NCI-H2107 treated with DMSO at 0.1 percent for 48 hours (cell line): ENCODE measurements around the gene APMAP.
A peak's percentile ranks its signal among the peaks of the same experiment; 100 is the strongest.

Experiments
- DNase-seq: peaks from one replicate; lab custom pipeline; 2025; ENCODE audit not compliant: unreplicated experiment; lab: John Stamatoyannopoulos, UW

APMAP gene

GRCh38 chr20:24969186-24970029, 23.1 kb downstream of the APMAP start:
- DNase-seq = no peak

- DNase-seq = no peak
Measured at GRCh38 chr20:24968278-24968800, 24.2 kb downstream of the APMAP start.

- no peak for DNase-seq
Measured at GRCh38 chr20:24966317-24967012, 26.1 kb downstream of the APMAP start.

GRCh38 chr20:24965065-24965919, 27.3 kb downstream of the APMAP start:
- DNase-seq = no peak

DNA sequence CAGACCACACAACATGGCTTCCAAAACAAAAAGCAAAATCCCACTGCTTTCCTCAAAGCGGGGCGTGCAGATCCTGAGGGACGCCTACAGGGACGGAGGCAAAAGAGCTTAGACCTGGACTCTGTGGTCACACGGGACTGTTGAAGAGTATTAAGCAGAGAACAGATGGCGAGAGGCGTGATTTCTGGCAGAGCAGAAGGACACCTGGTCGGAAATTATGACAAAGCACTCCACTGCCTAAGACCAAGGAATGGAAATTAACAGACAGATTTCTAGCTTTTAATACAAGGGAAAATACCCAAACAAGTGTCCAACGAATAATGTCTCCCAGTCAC, 28.1 kb downstream of the APMAP start:
- DNase-seq = no peak

DNA sequence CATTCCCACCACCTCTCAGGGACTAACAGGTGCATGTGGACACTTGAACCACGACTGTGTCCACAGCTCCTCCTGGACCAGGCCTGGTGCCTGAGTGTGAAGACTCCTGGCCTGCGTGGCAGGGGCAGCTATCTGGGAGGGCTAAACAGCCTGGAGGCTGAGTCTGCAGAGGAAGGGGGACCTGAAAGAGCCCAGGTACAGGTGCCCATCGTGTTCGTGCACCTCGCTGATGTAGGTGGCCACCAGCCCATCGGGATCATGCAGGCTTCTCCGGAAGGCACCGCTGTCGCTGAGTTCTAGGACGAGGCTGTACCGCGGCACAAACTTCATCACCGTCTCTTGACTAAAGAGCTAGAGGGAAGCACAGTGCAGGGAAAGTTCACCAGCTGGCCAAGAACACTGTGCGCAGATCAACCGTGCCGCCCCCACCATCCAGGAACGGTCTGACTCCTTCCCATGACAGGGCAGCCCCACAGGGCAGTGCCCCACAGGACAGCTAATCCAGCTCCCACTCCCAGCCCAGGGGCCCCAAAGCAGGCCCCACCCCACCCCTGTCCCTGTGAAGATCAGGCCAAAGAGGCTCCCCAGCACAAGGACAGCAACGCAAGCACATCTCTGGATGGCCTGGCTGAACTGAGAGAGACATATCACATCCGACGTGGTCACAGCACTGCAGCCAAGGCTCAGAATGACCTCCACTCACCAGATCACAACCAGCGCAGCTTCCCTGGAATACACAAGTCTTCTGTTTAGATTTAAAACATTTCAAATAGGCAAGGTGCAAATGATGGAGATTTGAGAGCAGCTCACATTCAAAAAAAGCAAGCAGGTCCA, 28.7 kb downstream of the APMAP start:
- no peak for DNase-seq

DNA sequence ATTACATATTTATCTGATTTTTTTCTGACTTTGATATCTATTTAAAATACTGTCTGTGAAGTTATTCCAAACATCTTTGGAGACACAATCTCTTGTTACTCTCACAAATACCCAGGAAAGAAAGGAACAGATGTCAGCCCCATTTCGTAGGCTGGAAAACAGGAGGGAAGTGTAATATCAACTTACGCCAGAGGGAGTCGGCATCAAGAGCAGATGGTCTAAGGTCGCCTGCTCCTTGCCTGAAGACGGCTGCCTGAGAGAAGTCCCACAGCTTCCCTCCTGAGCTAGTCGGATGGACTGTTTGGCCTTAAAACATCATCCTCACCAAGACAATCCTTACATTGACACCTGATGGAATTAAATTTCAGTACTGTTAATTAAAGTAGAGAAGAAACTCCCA, 30.0 kb downstream of the APMAP start:
- no peak for DNase-seq

- DNase-seq = no peak
Measured at GRCh38 chr20:24962182-24962492, 30.4 kb downstream of the APMAP start.

DNA sequence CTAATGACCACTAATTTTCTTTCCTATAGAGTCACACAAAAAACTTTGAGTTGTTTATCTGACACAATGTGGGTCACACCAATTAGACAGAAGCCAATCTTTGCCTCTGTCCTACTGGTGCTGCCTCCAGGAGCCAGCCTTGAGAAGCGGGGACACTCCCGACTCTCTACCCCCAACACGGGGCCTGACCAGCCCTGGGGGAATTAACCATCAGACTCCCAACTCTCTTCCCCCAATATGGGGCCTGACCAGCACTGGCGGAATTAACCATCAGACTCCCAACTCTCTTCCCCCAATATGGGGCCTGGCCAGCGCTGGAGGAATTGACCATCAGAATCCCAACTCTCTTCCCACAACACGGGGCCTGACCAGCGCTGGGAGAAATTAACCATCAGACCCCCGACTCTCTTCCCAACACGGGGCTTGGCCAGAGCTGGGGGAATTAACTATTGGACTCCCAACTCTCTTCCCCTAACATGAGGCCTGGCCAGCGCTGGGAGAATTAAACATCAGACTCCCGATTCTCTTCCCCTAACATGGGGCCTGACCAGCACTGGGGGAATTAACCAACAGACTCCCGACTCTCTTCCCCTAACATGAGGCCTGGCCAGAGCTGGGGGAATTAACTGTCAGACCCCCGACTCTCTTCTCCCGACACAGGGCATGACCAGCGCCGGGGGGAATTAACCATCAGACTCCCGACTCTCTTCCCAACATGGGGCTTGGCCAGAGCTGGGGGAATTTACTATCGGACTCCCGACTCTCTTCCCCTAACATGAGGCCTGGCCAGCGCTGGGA, 31.0 kb downstream of the APMAP start:
- no peak for DNase-seq

DNA sequence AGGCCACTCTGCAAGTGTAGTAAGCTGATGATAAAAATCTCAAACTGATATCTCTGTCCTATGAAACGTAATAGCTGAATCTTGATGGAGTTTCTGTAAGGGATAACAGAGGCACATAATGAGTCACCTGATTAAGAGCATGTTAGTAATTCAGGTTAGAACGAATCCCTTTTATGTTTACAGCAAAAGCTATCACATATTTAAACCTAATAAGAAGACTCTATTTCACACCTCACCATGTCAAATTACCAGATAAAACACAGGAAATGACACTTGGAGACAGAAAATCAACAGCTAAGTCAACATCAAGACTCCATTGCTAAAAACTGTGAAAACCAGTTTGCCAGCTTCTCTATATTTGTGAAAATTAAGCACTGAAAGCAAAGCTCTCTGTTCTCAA, 31.7 kb downstream of the APMAP start:
- DNase-seq = no peak

GRCh38 chr20:24960302-24960801, 32.2 kb downstream of the APMAP start:
- no peak for DNase-seq

DNA sequence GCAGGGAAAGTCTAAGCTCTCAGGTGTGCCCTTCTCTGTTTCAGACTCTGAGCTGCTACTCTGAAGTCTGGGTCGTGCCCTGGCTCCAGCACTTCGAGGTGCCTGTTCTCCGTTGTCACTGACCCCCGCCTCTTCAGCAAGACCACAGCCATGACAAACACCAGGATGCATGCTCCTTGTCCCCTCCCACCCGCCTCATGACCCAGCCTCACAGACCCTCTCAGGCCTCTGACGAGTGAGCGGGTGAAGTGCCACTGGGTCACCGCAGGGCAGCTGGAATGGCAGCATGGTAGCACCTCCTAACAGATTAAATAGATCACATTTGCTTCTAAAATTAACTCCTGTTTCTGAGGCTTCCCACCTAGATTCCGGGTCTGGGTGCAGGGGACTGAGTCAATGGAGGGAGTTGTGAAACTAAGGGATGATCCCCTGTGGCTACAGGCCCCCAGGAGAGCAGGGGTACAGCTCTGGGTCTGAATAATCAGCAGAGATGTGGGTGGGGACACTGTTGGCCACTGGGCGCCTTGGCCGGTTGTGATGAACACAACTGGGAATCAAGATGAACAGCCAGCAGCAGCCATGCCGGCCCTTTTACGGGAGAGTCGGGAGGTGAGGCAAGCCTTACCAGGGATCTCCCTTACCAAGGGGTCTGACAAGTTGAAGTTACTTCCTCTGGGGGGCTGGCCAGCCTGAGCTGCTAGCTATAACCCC, 32.8 kb downstream of the APMAP start:
- no peak for DNase-seq

- DNase-seq = no peak
Measured at GRCh38 chr20:24958506-24959385, 33.8 kb downstream of the APMAP start.

DNA sequence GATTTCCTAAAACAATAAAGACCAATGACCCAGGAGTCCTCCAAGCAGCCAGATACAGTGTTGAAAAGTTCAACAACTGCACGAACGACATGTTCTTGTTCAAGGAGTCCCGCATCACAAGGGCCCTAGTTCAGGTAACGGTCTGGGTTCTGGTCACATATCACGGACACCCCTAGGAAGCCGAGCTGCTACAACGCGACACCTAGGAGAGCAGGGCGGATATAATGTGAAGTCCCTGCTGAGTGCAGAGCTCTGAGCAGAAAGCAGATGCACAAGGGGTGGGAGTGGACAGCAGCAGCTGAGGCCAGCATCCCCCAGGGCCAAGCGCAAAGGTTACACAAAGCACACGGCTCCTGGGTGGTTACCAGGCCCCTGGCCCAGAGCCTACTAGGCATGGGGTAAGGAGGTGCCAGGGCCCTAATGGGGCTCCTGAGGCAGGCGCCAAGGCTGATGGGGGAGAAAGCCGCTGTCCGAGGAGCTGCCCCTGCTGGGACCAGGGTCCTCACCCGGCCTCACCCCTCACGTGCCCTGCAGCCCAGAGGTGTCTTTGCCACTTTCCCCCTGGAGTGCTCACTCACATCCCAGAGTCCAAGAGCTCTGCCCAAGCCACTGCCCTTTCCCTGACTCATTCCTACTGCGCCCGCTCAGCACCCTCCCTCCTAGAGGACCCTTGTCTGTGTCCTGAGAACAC, 35.1 kb downstream of the APMAP start:
- DNase-seq = no peak

GRCh38 chr20:24956001-24956841, 36.3 kb downstream of the APMAP start:
- DNase-seq = no peak

GRCh38 chr20:24955045-24955444, 37.5 kb downstream of the APMAP start:
- peak; percentile 28 for DNase-seq

DNA sequence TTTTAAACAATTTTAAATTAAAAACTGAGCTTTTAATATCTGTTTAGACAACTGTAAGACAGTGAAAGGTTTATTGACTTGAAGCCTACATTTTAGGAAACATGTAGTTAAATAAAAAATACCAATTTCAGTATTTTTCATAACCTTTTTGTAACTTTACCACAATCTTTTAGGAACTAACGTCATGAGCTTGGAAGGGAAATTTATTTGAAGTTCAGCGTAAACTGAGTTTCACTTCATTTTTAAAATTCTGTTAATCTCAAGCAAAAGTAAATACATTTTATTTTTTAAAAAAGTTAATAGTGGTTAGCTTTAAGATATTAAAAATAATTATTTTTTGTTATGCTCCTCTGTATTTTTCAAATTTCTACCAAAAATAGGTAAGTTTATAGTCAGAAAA, 38.0 kb downstream of the APMAP start:
- DNase-seq = no peak
